Stimulated activated CD8-positive, alpha-beta memory T cell treated with anti-CD3 and anti-CD28 coated beads, Interleukin-7, amount 100 ng/mL, for 4 hours (primary cell): ENCODE data around the gene ARPC3.
"Not testable (repeated sequence)": the region's sequence is repeated elsewhere in the genome, so short reads cannot be mapped to it uniquely, and the experiment has no call there.

Experiments used
- DNase-seq, 2 donors: peaks; one replicate each; pipeline ENCODE4 v3.0.0-alpha.2; 2020; ENCODE audit warnings: low read depth in 2 of 2

ARPC3 gene

GRCh38 chr12:110417113-110417512, 33.0 kb downstream of the ARPC3 start:
- not testable (repeated sequence) for DNase-seq

- DNase-seq: not testable (repeated sequence)
Observed at GRCh38 chr12:110410086-110410485, 40.1 kb downstream of the ARPC3 start.

- DNase-seq: not testable (repeated sequence)
Observed at GRCh38 chr12:110405126-110405662, 44.9 kb downstream of the ARPC3 start.

- DNase-seq: peak; percentile 70 to 73
Observed at GRCh38 chr12:110403976-110404682, 46.0 kb downstream of the ARPC3 start.

- DNase-seq: peak; percentile 74 to 76
Observed at GRCh38 chr12:110403146-110403975, 46.8 kb downstream of the ARPC3 start, which contains the start of gene ANAPC7. Gene ANAPC7 (minus strand): TSS chr12:110403708. CDS start chr12:110403627, 81 bp downstream.
